ENCODE measurements around the gene NPHP4. TPM values are rescaled to one million over a fixed set of nuclear protein-coding genes. Genes with fewer than 3 reads are reported as not detected.
"Not testable (repeated sequence)": the region's sequence is repeated elsewhere in the genome, so short reads cannot be mapped to it uniquely, and the experiment has no call there.

Gene NPHP4
- total RNA-seq, 2 donors from 2014 or later: 5.1 to 7.3 TPM

GRCh38 chr1:5927506-5928370 is 64.5 kb downstream of the NPHP4 start:
- intact Hi-C loops (cut with DNase I): no loop called here
- ATAC-seq: no peak
- no peak for DNase-seq

- ATAC-seq (no peak), DNase-seq (no peak)
- intact Hi-C loops (cut with DNase I): no loop called here
These were observed 65.4 kb downstream of the NPHP4 start for GRCh38 chr1:5926686-5927435.

- intact Hi-C loops (cut with DNase I); DNase-seq; ATAC-seq: not testable (repeated sequence)
These were observed 69.4 kb downstream of the NPHP4 start for GRCh38 chr1:5922700-5923330.

- intact Hi-C loops (cut with DNase I): no loop called here
- no peak for DNase-seq
- ATAC-seq: no peak
These were observed 70.6 kb downstream of the NPHP4 start for GRCh38 chr1:5921671-5922070.

GRCh38 chr1:5921129-5921528 is 71.1 kb downstream of the NPHP4 start:
- ATAC-seq: no peak
- intact Hi-C loops (cut with DNase I): no loop called here
- no peak for DNase-seq

- no peak for DNase-seq
- intact Hi-C loops (cut with DNase I): no loop called here
- no peak for ATAC-seq
These were observed 72.0 kb downstream of the NPHP4 start for GRCh38 chr1:5920201-5920600.

- ATAC-seq: no peak
- no peak for DNase-seq
- intact Hi-C loops (cut with DNase I): no loop called here
These were observed 74.0 kb downstream of the NPHP4 start for GRCh38 chr1:5918275-5918649.

- DNase-seq (no peak), ATAC-seq (no peak)
- intact Hi-C loops (cut with DNase I): no loop called here
These were observed 74.5 kb downstream of the NPHP4 start for GRCh38 chr1:5917591-5918274.

- no peak for DNase-seq
- no peak for ATAC-seq
- intact Hi-C loops (cut with DNase I): no loop called here
These were observed 75.0 kb downstream of the NPHP4 start for GRCh38 chr1:5917281-5917590.

GRCh38 chr1:5916572-5917280 is 75.5 kb downstream of the NPHP4 start:
- DNase-seq: no peak
- ATAC-seq: no peak
- intact Hi-C loops (cut with DNase I): no loop called here

GRCh38 chr1:5915587-5916571 is 76.3 kb downstream of the NPHP4 start:
- intact Hi-C loops (cut with DNase I): no loop called here
- peak; percentile 67 to 77 for ATAC-seq
- DNase-seq: no peak

GRCh38 chr1:5914676-5915365 is 77.4 kb downstream of the NPHP4 start:
- intact Hi-C loops (cut with DNase I): loop anchor here in 1 of 2 donors (5.0 kb wide), 1 partner anchor 403 kb away; no protein-coding TSS in a partner anchor
- ATAC-seq: no peak
- DNase-seq: no peak

GRCh38 chr1:5913876-5914275 is 78.3 kb downstream of the NPHP4 start:
- no peak for DNase-seq
- ATAC-seq: no peak
- intact Hi-C loops (cut with DNase I): loop anchor here in 1 of 2 donors (5.0 kb wide), 1 partner anchor 402 kb away; no protein-coding TSS in a partner anchor

- intact Hi-C loops (cut with DNase I): loop anchor here in 1 of 2 donors (5.0 kb wide), 1 partner anchor 401 kb away; no protein-coding TSS in a partner anchor
- no peak for ATAC-seq
- no peak for DNase-seq
These were observed 79.0 kb downstream of the NPHP4 start for GRCh38 chr1:5913078-5913845.

- DNase-seq: no peak
- no peak for ATAC-seq
- intact Hi-C loops (cut with DNase I): loop anchor here in 1 of 2 donors (5.0 kb wide), 1 partner anchor 400 kb away; no protein-coding TSS in a partner anchor
These were observed 80.4 kb downstream of the NPHP4 start for GRCh38 chr1:5911871-5912271.

- ATAC-seq: no peak
These were observed 81.1 kb downstream of the NPHP4 start for GRCh38 chr1:5911157-5911556.

More at GRCh38 chr1:5911157-5911556, 81.1 kb downstream of the NPHP4 start:
- DNase-seq: no peak
- intact Hi-C loops (cut with DNase I): loop anchor here in 1 of 2 donors (5.0 kb wide), 1 partner anchor 399 kb away; no protein-coding TSS in a partner anchor
